Measurements from ENCODE around the gene ADCY2. TPM values are rescaled to one million over a fixed set of nuclear protein-coding genes. Genes with fewer than 3 reads are reported as not detected.

Gene ADCY2
- total RNA-seq, 1 donor from 2014 or later: 0.59 TPM

- Histone ChIP-seq H3K36me3 (no peaks in the 10 kb centered on the region), H3K9me3 (no peaks in the 10 kb centered on the region), H3K27me3 (ENCODE audit: low read depth) (no peaks in the 10 kb centered on the region), H3K4me3 (no peak overlapping the region), H3K27ac (no peak overlapping the region), H3K4me1 (no peaks in the 10 kb centered on the region)
- DNase-seq (no peak), ATAC-seq (no peak)
- intact Hi-C loops (cut with DNase I): no loop called here
- TF ChIP-seq CTCF (IDR thresholded peaks at IDR 0.05): no peak
These were observed 261.2 kb downstream of the ADCY2 start for GRCh38 chr5:7657153-7657552.

- Histone ChIP-seq H3K4me1 (no peaks in the 10 kb centered on the region), H3K36me3 (no peaks in the 10 kb centered on the region), H3K27me3 (ENCODE audit: low read depth) (no peaks in the 10 kb centered on the region), H3K27ac (no peak overlapping the region), H3K4me3 (no peak overlapping the region), H3K9me3 (no peaks in the 10 kb centered on the region)
- DNase-seq (no peak), ATAC-seq (no peak)
- TF ChIP-seq CTCF (IDR thresholded peaks at IDR 0.05): no peak
- intact Hi-C loops (cut with DNase I): no loop called here
These were observed 263.5 kb downstream of the ADCY2 start for GRCh38 chr5:7659420-7659819.

GRCh38 chr5:7662289-7662688 lies 266.4 kb downstream of the ADCY2 start:
- Histone ChIP-seq H3K4me3 (no peak overlapping the region), H3K9me3 (no peaks in the 10 kb centered on the region), H3K36me3 (no peaks in the 10 kb centered on the region), H3K4me1 (no peaks in the 10 kb centered on the region), H3K27ac (no peak overlapping the region), H3K27me3 (ENCODE audit: low read depth) (no peaks in the 10 kb centered on the region)
- no peak for ATAC-seq
- no peak for TF ChIP-seq CTCF (IDR thresholded peaks at IDR 0.05)
- DNase-seq: no peak
- intact Hi-C loops (cut with DNase I): no loop called here

GRCh38 chr5:7663808-7664207 lies 267.9 kb downstream of the ADCY2 start:
- intact Hi-C loops (cut with DNase I): no loop called here

GRCh38 chr5:7664208-7664607 lies 268.3 kb downstream of the ADCY2 start:
- Histone ChIP-seq H3K4me3 (no peak overlapping the region), H3K4me1 (no peaks in the 10 kb centered on the region), H3K9me3 (no peaks in the 10 kb centered on the region), H3K36me3 (no peaks in the 10 kb centered on the region), H3K27me3 (ENCODE audit: low read depth) (no peaks in the 10 kb centered on the region), H3K27ac (no peak overlapping the region)
- DNase-seq (no peak), ATAC-seq (no peak)
- intact Hi-C loops (cut with DNase I): no loop called here
- TF ChIP-seq CTCF (IDR thresholded peaks at IDR 0.05): no peak

More at GRCh38 chr5:7663808-7664207, 267.9 kb downstream of the ADCY2 start:
- H3K27ac ChIP-seq: no peak overlapping the region
- H3K4me1 ChIP-seq: no peaks in the 10 kb centered on the region
- no peaks in the 10 kb centered on the region for H3K36me3 ChIP-seq
- no peak overlapping the region for H3K4me3 ChIP-seq
- no peaks in the 10 kb centered on the region for H3K9me3 ChIP-seq
- ATAC-seq: no peak
- no peaks in the 10 kb centered on the region for H3K27me3 ChIP-seq (ENCODE audit: low read depth)
- TF ChIP-seq CTCF (IDR thresholded peaks at IDR 0.05): no peak
- DNase-seq: no peak

GRCh38 chr5:7667216-7667767 lies 271.4 kb downstream of the ADCY2 start:
- intact Hi-C loops (cut with DNase I): no loop called here
- TF ChIP-seq CTCF (IDR thresholded peaks at IDR 0.05): no peak
- H3K27me3 ChIP-seq (ENCODE audit: low read depth): no peaks in the 10 kb centered on the region
- no peak for DNase-seq
- H3K4me1 ChIP-seq: no peaks in the 10 kb centered on the region
- no peak for ATAC-seq
- H3K4me3 ChIP-seq: no peak overlapping the region
- no peak overlapping the region for H3K27ac ChIP-seq
- no peaks in the 10 kb centered on the region for H3K9me3 ChIP-seq
- H3K36me3 ChIP-seq: no peaks in the 10 kb centered on the region
